Measurements from ENCODE around the gene ITGB2.

Gene ITGB2

GRCh38 chr21:44905728-44906090 is 15.0 kb downstream of the ITGB2 start:
- TF ChIP-seq CTCF (IDR thresholded peaks at IDR 0.05; ENCODE audit: low read depth, low read length, missing control alignments) = no peak
- DNase-seq (ENCODE audit: low read depth) = no peak
- H3K4me3 ChIP-seq (ENCODE audit: low read depth, low read length) = no peak overlapping the region

- DNase-seq (ENCODE audit: low read depth) = no peak
- no peak for TF ChIP-seq CTCF (IDR thresholded peaks at IDR 0.05; ENCODE audit: low read depth, low read length, missing control alignments)
- no peak overlapping the region for H3K4me3 ChIP-seq (ENCODE audit: low read depth, low read length)
Measured at GRCh38 chr21:44905016-44905727, 15.5 kb downstream of the ITGB2 start.

- no peak overlapping the region for H3K4me3 ChIP-seq (ENCODE audit: low read depth, low read length)
- no peak for DNase-seq (ENCODE audit: low read depth)
- TF ChIP-seq CTCF (IDR thresholded peaks at IDR 0.05; ENCODE audit: low read depth, low read length, missing control alignments) = no peak
Measured at GRCh38 chr21:44904141-44904923, 16.4 kb downstream of the ITGB2 start.

- TF ChIP-seq CTCF (IDR thresholded peaks at IDR 0.05; ENCODE audit: low read depth, low read length, missing control alignments) = no peak
- no peak overlapping the region for H3K4me3 ChIP-seq (ENCODE audit: low read depth, low read length)
- DNase-seq (ENCODE audit: low read depth) = no peak
Measured at GRCh38 chr21:44903689-44904088, 17.0 kb downstream of the ITGB2 start.

GRCh38 chr21:44903050-44903685 is 17.5 kb downstream of the ITGB2 start:
- no peak overlapping the region for H3K4me3 ChIP-seq (ENCODE audit: low read depth, low read length)
- TF ChIP-seq CTCF (IDR thresholded peaks at IDR 0.05; ENCODE audit: low read depth, low read length, missing control alignments) = no peak
- no peak for DNase-seq (ENCODE audit: low read depth)

GRCh38 chr21:44902268-44903049 is 18.2 kb downstream of the ITGB2 start:
- DNase-seq (ENCODE audit: low read depth) = no peak
- TF ChIP-seq CTCF (IDR thresholded peaks at IDR 0.05; ENCODE audit: low read depth, low read length, missing control alignments) = no peak
- H3K4me3 ChIP-seq (ENCODE audit: low read depth, low read length) = no peak overlapping the region

All from GM12864 (cell line).